GM12865 (cell line): Measurements from ENCODE around the gene PRDM11.

Experiments used
- DNase-seq: peaks from one replicate; pipeline ENCODE4 v3.0.0; 2010; ENCODE audit warnings: low read depth
- H3K4me3 ChIP-seq: 2 replicates; pipeline ENCODE4 v1.5.1; 2011; ENCODE audit warnings: mild to moderate bottlenecking, low read depth, low read length, control low read depth
- CTCF ChIP-seq: IDR thresholded peaks from 2 replicates; pipeline ENCODE4 v1.5.1; 2011; ENCODE audit warnings: low read length, control low read depth, low read depth, inconsistent platforms; ENCODE audit not compliant: insufficient read depth; ENCODE audit errors: missing control alignments

Gene PRDM11

GRCh38 chr11:45274206-45274605 is 127.8 kb downstream of the PRDM11 start:
- DNase-seq = no peak
- H3K4me3 ChIP-seq = no peak overlapping the region
- TF ChIP-seq CTCF = no peak

- no peak overlapping the region for H3K4me3 ChIP-seq
- no peak for TF ChIP-seq CTCF
- DNase-seq = no peak
These were observed 129.4 kb downstream of the PRDM11 start for GRCh38 chr11:45275828-45276227.

- TF ChIP-seq CTCF = no peak
- H3K4me3 ChIP-seq = no peak overlapping the region
- no peak for DNase-seq
These were observed 132.3 kb downstream of the PRDM11 start for GRCh38 chr11:45278714-45279113.

- H3K4me3 ChIP-seq = no peak overlapping the region
- no peak for TF ChIP-seq CTCF
- DNase-seq = no peak
These were observed 133.2 kb downstream of the PRDM11 start for GRCh38 chr11:45279645-45280044.

DNA sequence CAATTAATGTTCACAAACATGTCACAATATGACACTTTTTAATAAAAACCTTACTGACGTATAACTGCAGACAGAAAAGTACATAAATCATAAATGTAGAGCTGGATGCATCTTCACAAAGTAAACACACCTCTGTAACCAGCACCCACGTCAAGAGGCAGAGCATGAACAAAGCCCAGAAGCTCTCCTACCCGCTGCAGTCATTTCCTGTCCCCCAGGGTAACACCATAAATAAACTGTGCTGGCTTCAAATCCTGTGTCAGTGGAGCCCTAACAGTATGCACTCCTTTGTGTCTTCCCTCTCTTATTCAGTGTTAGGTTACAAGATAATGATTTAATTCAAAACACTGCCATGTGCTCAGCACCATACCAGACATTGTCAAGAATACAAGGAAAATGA is 134.0 kb downstream of the PRDM11 start:
- no peak for DNase-seq
- TF ChIP-seq CTCF = no peak
- H3K4me3 ChIP-seq = no peak overlapping the region

GRCh38 chr11:45282081-45282480 is 135.6 kb downstream of the PRDM11 start:
- no peak for TF ChIP-seq CTCF

More at GRCh38 chr11:45282081-45282480, 135.6 kb downstream of the PRDM11 start:
- no peak for DNase-seq
- no peak overlapping the region for H3K4me3 ChIP-seq
